ENCODE results near the gene GSTO2. TPM values are rescaled to one million over a fixed set of nuclear protein-coding genes. Genes with fewer than 3 reads are reported as not detected.

GSTO2 gene
- total and polyA plus RNA-seq, 2 donors from 2014 or later: 22.3 to 56.7 TPM

GRCh38 chr10:104286939-104287338, 18.0 kb downstream of the GSTO2 start:
- FAIRE-seq (no peak), DNase-seq (no peak)
- Histone ChIP-seq H3K4me3 (ENCODE audit: low read length in 3 of 3) (no peak overlapping the region), H3K9me3 (ENCODE audit: control insufficient read depth in 2 of 3, insufficient read depth in 1 of 3, low read length in 3 of 3) (no peaks in the 10 kb centered on the region), H3K36me3 (ENCODE audit: control insufficient read depth in 2 of 3, insufficient read depth in 3 of 3, low read length in 3 of 3) (no peaks in the 10 kb centered on the region), H3K9ac (ENCODE audit: low read length in 3 of 3) (no peak overlapping the region), H3K27ac (ENCODE audit: low read depth in 2 of 2, low read length in 2 of 2) (no peak overlapping the region), H3K4me1 (ENCODE audit: control insufficient read depth in 2 of 3, insufficient read depth in 2 of 3, low read depth in 1 of 3, low read length in 3 of 3) (peaks cover 0 to 2% (median 0%) of the 10 kb centered on the region in 3 donors), H3K27me3 (ENCODE audit: control insufficient read depth, insufficient read depth, low read length) (no peaks in the 10 kb centered on the region)
- TF ChIP-seq, protein P1, sequence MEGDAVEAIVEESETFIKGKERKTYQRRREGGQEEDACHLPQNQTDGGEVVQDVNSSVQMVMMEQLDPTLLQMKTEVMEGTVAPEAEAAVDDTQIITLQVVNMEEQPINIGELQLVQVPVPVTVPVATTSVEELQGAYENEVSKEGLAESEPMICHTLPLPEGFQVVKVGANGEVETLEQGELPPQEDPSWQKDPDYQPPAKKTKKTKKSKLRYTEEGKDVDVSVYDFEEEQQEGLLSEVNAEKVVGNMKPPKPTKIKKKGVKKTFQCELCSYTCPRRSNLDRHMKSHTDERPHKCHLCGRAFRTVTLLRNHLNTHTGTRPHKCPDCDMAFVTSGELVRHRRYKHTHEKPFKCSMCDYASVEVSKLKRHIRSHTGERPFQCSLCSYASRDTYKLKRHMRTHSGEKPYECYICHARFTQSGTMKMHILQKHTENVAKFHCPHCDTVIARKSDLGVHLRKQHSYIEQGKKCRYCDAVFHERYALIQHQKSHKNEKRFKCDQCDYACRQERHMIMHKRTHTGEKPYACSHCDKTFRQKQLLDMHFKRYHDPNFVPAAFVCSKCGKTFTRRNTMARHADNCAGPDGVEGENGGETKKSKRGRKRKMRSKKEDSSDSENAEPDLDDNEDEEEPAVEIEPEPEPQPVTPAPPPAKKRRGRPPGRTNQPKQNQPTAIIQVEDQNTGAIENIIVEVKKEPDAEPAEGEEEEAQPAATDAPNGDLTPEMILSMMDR (IDR thresholded peaks at IDR 0.05; ENCODE audit: borderline replicate concordance, extremely low read depth, insufficient read depth): no peak
- intact Hi-C loops (cut with DNase I): no loop called here

DNA sequence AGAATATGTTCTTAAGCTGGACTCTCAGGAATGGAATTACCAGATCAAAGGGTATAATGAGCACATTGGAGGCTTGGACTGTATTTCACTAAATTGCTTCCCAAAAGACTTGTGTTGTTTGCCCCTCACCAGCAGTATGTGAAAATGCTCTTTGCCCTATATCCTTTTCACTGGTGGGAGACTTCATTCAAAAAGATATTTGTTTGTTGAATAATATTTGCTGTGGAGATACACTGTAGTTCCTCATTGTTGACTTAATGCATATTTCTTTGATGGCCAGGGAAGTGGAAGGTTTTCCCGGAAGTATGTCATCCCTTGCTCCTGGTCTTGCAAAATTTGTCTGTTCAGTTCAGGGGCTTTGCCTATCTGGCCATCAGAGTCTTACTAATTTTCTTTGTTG, 19.4 kb downstream of the GSTO2 start:
- intact Hi-C loops (cut with DNase I): no loop called here
- Histone ChIP-seq H3K9me3 (ENCODE audit: control insufficient read depth in 2 of 3, insufficient read depth in 1 of 3, low read length in 3 of 3) (no peaks in the 10 kb centered on the region), H3K36me3 (ENCODE audit: control insufficient read depth in 2 of 3, insufficient read depth in 3 of 3, low read length in 3 of 3) (no peaks in the 10 kb centered on the region), H3K27ac (ENCODE audit: low read depth in 2 of 2, low read length in 2 of 2) (no peak overlapping the region), H3K9ac (ENCODE audit: low read length in 3 of 3) (no peak overlapping the region), H3K4me3 (ENCODE audit: low read length in 3 of 3) (no peak overlapping the region), H3K27me3 (ENCODE audit: control insufficient read depth, insufficient read depth, low read length) (no peaks in the 10 kb centered on the region), H3K4me1 (ENCODE audit: control insufficient read depth in 2 of 3, insufficient read depth in 2 of 3, low read depth in 1 of 3, low read length in 3 of 3) (peaks cover 0 to 2% (median 0%) of the 10 kb centered on the region in 3 donors)
- no peak for FAIRE-seq
- no peak for DNase-seq
- TF ChIP-seq, protein P1 (IDR thresholded peaks at IDR 0.05; ENCODE audit: borderline replicate concordance, extremely low read depth, insufficient read depth): no peak

- H3K27ac ChIP-seq (ENCODE audit: low read depth in 2 of 2, low read length in 2 of 2): no peak overlapping the region
- H3K36me3 ChIP-seq (ENCODE audit: control insufficient read depth in 2 of 3, insufficient read depth in 3 of 3, low read length in 3 of 3): no peaks in the 10 kb centered on the region
- intact Hi-C loops (cut with DNase I): loop anchor here (5.0 kb wide), 1 partner anchor 61 kb away; the partner anchor contains the start of gene CFAP58
- H3K9me3 ChIP-seq (ENCODE audit: control insufficient read depth in 2 of 3, insufficient read depth in 1 of 3, low read length in 3 of 3): no peaks in the 10 kb centered on the region
- no peak for FAIRE-seq
- TF ChIP-seq, protein P1 (IDR thresholded peaks at IDR 0.05; ENCODE audit: borderline replicate concordance, extremely low read depth, insufficient read depth): peak; percentile 99
- peak; percentile 87 to 95 (median 91) for DNase-seq
- H3K4me3 ChIP-seq (ENCODE audit: low read length in 3 of 3): no peak overlapping the region
- H3K9ac ChIP-seq (ENCODE audit: low read length in 3 of 3): peak overlapping the region in 1 of 3 donors; percentile 41
- H3K27me3 ChIP-seq (ENCODE audit: control insufficient read depth, insufficient read depth, low read length): no peaks in the 10 kb centered on the region
- H3K4me1 ChIP-seq (ENCODE audit: control insufficient read depth in 2 of 3, insufficient read depth in 2 of 3, low read depth in 1 of 3, low read length in 3 of 3): peaks cover 0 to 6% (median 0%) of the 10 kb centered on the region in 3 donors
Observed at GRCh38 chr10:104291439-104291951, 22.5 kb downstream of the GSTO2 start.

Data from kidney (tissue), 14 donors.